Tibial nerve (tissue), 3 donors: ENCODE data around the gene ARID1B.

Experiments
- CTCF ChIP-seq, 5 experiments: fragments of 200-600 bp in 3 of 5; fragments of 450-650 bp in 2 of 5; sonication (generic) in 3 of 5; IDR thresholded peaks; one replicate each; pipeline ENCODE4 v1.5.1; 2016 to 2019; ENCODE audit warnings: antibody characterized with exemption in 5 of 5, mild to moderate bottlenecking in 3 of 5, moderate library complexity in 2 of 5
- POLR2A ChIP-seq, 2 donors: fragments of 450-650 bp; IDR thresholded peaks; one replicate each; pipeline ENCODE4 v1.6.1; 2017; ENCODE audit warnings: antibody characterized with exemption in 2 of 2, mild to moderate bottlenecking in 2 of 2, moderate library complexity in 2 of 2

GRCh38 chr6:156884306-156884705, 107.1 kb downstream of the ARID1B start:
- TF ChIP-seq POLR2A (IDR thresholded peaks at IDR 0.05) (no peak), CTCF (IDR thresholded peaks at IDR 0.05) (no peak)
